ENCODE data around the gene MYO5A.
"Not testable (repeated sequence)": the region's sequence is repeated elsewhere in the genome, so short reads cannot be mapped to it uniquely, and the experiment has no call there.

MYO5A gene

GRCh38 chr15:52503788-52504496, 24.7 kb downstream of the MYO5A start:
- no peak for DNase-seq

GRCh38 chr15:52502608-52503007, 26.1 kb downstream of the MYO5A start:
- no peak for DNase-seq

DNA sequence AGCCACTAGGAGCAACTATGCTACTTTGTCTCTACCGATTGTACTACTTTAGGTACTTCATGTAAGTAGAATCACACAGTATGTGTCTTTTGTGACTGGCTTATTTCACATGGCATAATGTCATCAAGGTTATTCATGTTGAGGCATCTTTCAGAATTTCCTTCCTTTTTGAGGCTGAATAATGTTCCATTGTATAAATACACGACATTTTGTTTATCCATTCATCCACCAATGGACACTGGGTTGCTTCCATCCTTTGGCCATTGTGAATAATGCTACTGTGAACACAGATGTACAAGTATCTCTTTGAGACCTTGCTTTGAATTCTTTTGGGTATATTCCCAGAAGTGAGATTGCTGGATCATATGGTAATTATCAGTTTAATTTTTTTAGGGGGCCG, 29.2 kb downstream of the MYO5A start:
- DNase-seq, result no peak

- DNase-seq, result no peak
Measured at GRCh38 chr15:52498706-52499105, 30.0 kb downstream of the MYO5A start.

DNA sequence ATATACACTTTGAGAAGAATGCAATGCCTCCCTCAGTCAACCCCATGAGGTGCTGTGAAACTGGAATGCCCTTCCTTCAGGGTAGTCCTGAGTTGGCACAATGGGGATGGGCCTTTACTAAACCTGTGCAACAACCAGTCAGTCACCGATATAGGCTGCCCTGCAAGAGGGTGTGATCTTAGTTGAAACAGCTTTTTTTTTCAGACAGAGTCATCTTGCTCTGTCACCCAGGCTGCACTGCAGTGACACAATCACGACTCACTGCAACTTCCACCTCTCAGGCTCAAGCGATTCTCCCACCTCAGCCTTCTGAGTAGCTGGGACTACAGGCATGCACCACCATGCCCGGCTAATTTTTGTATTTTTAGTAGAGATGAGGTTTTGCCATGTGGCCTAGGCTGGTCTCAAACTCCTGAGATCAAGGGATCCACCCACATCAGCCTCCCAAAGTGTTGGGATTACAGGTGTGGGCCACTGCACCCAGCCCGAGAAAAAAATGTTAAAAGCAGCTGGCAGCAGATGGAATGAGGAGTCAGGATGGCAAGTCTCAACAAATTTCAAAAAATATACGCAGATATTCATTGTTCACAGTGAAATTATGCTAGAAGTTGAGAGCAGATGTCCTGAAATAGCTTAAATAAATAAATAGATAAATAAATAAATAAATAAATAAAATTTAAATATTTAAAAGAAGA, 31.8 kb downstream of the MYO5A start:
- DNase-seq, result no peak

GRCh38 chr15:52496175-52496574, 32.5 kb downstream of the MYO5A start:
- no peak for DNase-seq

DNA sequence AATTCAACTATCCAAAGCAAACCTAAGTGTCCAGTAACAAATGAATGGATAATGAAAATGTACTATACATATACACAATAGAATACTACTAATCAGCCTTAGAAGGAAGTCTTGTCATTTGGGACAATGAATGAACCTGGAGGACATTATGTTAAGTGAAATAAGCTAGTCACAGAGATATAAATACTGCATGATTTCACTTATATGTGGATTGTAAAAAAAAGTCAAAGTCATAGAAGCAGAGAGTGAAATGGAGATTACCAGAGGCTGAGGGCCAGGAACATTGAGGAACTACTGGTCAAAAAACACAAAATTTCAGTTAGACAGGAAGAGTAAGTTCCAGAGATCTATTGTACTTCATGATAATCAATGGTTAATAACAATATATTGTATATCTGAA, 33.6 kb downstream of the MYO5A start:
- DNase-seq, result no peak

DNA sequence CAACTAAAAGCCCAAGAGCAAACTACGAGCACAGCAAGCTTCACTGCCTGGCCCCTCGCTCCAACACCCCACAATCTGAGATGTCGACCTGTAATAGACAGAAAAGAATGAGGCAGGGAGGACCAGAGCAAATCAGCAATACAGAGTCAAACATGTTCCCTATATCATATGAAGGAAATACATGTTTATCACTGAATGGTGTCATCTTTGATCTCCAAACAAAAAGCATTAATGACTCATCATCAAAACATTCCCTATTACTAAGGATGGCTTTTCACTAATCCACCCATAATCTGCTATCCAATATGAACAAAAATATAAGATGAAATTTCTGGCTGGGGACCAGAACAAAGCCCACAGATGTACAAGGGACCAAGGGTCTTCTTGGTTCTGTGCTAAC, 34.7 kb downstream of the MYO5A start:
- no peak for DNase-seq

- DNase-seq, result no peak
Measured at GRCh38 chr15:52492132-52492531, 36.5 kb downstream of the MYO5A start.

GRCh38 chr15:52491472-52491871, 37.2 kb downstream of the MYO5A start:
- no peak for DNase-seq

GRCh38 chr15:52489430-52489829, 39.2 kb downstream of the MYO5A start:
- DNase-seq, result not testable (repeated sequence)

- no peak for DNase-seq
Measured at GRCh38 chr15:52488830-52489229, 39.9 kb downstream of the MYO5A start.

GRCh38 chr15:52486003-52486996, 42.4 kb downstream of the MYO5A start:
- DNase-seq, result no peak

DNA sequence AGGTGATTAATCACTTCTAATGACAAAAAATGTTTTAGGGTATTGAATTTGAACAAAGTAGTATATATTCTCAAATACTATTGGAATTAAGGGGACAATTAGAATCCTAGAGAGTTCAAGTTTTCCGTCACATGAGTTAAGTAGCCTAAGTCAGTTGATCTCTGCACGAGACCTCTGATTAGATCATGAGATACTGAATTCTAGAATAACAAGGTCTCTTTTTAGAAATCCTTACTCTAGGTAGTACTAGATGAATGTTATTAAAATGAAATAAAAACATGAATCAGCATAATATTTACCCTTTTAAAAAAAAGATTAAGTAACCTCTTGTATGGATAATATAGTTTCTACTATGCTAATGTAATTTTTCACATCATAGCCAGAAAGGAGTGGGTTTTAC, 43.4 kb downstream of the MYO5A start:
- DNase-seq, result no peak

GRCh38 chr15:52483707-52484106, 45.0 kb downstream of the MYO5A start:
- DNase-seq, result no peak

DNA sequence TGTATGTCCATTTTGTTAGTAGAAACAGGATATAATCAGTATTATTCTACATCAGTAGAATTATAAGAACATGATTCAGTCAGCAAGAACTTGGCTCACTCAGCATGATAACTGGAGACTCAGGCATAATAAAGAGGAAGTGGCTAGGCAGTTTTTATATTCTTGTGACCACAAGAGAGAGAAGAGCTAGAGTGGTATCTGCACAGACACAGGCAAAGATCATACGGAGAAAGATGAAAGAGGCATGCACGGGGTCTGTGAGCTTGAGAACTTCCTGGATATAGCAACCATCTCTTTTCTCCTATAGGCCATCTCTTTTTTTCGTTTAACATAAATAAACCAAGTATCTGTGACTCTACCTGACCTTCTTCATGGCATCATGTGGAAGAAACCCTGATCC, 46.8 kb downstream of the MYO5A start:
- no peak for DNase-seq

GRCh38 chr15:52480990-52481389, 47.7 kb downstream of the MYO5A start:
- no peak for DNase-seq

DNA sequence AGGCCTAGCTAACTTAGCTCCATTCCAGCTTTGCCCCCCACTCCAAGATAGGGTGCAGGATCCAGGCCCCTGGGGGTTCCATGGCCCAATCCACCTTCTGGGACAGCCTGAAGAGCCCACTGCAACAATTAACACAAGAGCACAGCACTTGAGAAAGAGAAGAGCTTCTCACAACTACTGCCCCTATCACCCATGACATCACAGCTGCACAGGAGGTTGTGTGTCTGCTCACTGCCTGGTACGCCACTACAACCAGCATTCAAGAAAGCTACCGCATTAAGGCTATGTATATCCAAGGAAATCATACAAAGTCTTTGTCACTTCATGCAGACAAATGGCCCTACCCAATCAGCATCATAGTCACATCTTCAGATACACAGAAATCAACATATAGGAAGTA, 62.0 kb downstream of the MYO5A start:
- DNase-seq, result no peak

- DNase-seq, result no peak
Measured at GRCh38 chr15:52466134-52466701, 62.5 kb downstream of the MYO5A start.

DNA sequence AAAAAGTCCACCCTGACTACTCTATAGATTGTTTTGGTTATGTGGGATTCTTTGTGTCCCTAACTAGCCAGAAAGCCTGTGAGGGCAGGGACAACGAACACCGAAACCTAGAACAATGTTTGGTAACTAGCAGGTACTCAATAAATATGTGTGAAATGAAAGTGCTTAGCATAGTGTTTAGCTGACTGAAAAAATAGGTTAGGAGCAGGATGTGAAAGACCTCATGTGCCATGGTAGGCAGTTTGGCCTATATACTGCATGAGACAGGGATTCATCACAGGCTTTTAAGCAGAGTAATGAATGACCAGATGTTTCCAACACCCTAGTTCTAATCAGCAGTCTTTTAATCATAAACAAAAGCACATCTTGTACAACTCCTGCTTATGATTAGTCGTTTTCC, 64.2 kb downstream of the MYO5A start:
- DNase-seq, result no peak

DNA sequence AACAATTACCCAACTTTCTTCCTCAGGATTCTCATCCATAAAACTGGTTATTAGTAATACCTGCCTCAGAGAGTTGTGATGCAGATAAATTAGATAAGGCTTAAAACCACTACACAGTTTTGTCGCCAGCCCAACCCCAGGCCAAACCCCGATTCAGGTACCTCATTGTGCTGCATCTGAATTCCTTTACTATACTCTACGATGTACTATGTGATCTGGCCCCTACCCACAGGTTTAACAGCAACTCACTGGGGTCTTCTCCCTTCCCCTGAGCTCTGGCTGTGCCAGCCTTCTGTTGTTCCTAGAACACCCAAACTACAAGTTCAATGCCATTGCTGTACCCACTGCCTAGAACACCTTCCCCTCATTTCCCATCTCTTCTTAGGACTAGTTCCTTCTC, 64.6 kb downstream of the MYO5A start:
- no peak for DNase-seq

GRCh38 chr15:52463638-52464037, 65.0 kb downstream of the MYO5A start:
- DNase-seq, result no peak

- DNase-seq, result no peak
Measured at GRCh38 chr15:52462806-52463360, 65.8 kb downstream of the MYO5A start.
